RWPE1 (cell line): ENCODE results near the gene EML2.

ENCODE experiments used
- CTCF ChIA-PET: fragments of 350-600 bp; sonication (Branson Sonifier 250); formaldehyde crosslinking; extraction: SDS; loops from one replicate; lab custom pipeline; 2021; lab: Yijun Ruan, JAX
- POLR2A ChIA-PET: fragments of 400-600 bp; formaldehyde crosslinking; extraction: SDS; loops from one replicate; lab custom pipeline; 2020; ENCODE audit warnings: antibody characterized with exemption; ENCODE audit not compliant: low non-redundant PET; lab: Yijun Ruan, JAX
- DNase-seq: peaks from one replicate; pipeline ENCODE4 v3.0.0; 2012; ENCODE audit warnings: low spot score
- H3K27ac ChIP-seq: fragments of 450-650 bp; 2 replicates; pipeline ENCODE4 v1.5.1; 2017
- TF ChIP-seq, protein P1 (sequence below): fragments of 450-650 bp; conservative IDR thresholded peaks from 2 replicates; pipeline ENCODE4 v1.5.1; 2017; ENCODE audit warnings: low read depth, mild to moderate bottlenecking

EML2 gene

DNA sequence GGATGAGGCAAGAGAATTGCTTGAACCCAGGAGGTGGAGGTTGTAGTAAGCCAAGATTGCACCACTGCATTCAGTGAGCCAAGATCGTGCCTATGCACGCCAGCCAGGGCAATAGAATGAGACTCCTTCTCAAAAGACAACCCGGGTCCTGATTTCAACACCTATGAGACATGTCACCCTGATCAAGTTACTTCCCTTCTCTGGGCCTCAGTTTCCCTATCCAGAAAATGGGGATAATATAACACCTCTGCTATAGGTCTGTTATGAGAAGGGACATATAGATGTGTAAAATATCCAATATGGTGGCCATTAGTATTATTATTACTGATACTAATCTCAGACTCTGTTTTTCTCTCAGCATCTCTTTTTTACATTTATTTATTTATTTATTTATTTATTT lies 15.9 kb upstream of the EML2 start:
- DNase-seq: no peak
- CTCF ChIA-PET: interaction anchor here (0.7 kb wide), 1 partner anchor 45 kb away, joined by 3 read pairs; no protein-coding TSS in a partner anchor
- POLR2A ChIA-PET: no interaction called here
- TF ChIP-seq, protein P1, sequence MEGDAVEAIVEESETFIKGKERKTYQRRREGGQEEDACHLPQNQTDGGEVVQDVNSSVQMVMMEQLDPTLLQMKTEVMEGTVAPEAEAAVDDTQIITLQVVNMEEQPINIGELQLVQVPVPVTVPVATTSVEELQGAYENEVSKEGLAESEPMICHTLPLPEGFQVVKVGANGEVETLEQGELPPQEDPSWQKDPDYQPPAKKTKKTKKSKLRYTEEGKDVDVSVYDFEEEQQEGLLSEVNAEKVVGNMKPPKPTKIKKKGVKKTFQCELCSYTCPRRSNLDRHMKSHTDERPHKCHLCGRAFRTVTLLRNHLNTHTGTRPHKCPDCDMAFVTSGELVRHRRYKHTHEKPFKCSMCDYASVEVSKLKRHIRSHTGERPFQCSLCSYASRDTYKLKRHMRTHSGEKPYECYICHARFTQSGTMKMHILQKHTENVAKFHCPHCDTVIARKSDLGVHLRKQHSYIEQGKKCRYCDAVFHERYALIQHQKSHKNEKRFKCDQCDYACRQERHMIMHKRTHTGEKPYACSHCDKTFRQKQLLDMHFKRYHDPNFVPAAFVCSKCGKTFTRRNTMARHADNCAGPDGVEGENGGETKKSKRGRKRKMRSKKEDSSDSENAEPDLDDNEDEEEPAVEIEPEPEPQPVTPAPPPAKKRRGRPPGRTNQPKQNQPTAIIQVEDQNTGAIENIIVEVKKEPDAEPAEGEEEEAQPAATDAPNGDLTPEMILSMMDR: no peak
- H3K27ac ChIP-seq: no peak overlapping the region

GRCh38 chr19:45653634-45654033 lies 14.4 kb upstream of the EML2 start:
- CTCF ChIA-PET: interaction anchor here (0.8 to 1.5 kb wide), 2 partner anchors 11 to 20 kb away, joined by 3 to 4 read pairs; no protein-coding TSS in a partner anchor
- POLR2A ChIA-PET: no interaction called here
- H3K27ac ChIP-seq: no peak overlapping the region
- TF ChIP-seq, protein P1: no peak
- no peak for DNase-seq

DNA sequence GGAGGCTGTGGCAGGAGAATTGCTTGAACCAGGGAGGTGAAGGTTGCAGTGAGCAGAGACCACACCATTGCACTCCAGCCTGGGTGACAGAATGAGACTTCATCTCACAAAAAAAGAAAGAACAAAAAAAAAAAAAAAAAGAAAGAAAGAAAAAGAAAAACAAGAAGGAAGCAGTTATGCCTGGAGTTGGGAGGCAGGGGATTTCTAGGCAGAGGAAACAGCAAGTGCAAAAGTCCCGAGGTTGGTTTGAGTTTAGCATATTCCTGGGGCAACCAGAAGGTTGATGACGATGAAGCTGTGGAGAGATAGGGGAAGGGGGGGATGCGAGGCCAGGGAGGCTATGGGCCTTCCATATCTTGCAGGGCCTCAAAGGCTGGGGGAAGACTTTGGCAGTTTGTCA lies 11.5 kb upstream of the EML2 start:
- no peak for DNase-seq
- TF ChIP-seq, protein P1: no peak
- CTCF ChIA-PET: interaction anchor here (0.6 kb wide), 2 partner anchors 9 to 134 kb away, joined by 5 read pairs; no protein-coding TSS in a partner anchor
- POLR2A ChIA-PET: no interaction called here
- H3K27ac ChIP-seq: no peak overlapping the region

DNA sequence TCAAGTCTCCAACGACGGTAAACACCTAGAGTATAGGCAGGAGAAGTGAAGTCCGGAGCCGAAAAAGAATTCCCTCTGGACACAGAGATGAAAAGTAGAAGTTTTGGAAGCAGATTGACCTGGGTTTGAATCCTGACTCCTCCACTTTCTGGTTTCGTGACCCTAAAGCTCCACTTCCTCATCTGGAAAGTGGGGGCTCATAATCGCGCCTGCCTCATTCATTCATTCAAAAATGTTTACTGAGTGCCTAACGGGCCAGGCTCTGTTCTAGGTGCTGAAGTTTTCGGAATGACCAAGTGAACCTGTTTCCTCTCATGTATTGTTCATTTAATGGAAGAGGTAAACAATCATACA lies 7.1 kb upstream of the EML2 start:
- TF ChIP-seq, protein P1: no peak
- peak overlapping the region; percentile 66 for H3K27ac ChIP-seq
- DNase-seq: no peak
- POLR2A ChIA-PET: no interaction called here
- CTCF ChIA-PET: interaction anchor here (0.7 kb wide), 1 partner anchor 28 kb away, joined by 3 read pairs; no protein-coding TSS in a partner anchor

DNA sequence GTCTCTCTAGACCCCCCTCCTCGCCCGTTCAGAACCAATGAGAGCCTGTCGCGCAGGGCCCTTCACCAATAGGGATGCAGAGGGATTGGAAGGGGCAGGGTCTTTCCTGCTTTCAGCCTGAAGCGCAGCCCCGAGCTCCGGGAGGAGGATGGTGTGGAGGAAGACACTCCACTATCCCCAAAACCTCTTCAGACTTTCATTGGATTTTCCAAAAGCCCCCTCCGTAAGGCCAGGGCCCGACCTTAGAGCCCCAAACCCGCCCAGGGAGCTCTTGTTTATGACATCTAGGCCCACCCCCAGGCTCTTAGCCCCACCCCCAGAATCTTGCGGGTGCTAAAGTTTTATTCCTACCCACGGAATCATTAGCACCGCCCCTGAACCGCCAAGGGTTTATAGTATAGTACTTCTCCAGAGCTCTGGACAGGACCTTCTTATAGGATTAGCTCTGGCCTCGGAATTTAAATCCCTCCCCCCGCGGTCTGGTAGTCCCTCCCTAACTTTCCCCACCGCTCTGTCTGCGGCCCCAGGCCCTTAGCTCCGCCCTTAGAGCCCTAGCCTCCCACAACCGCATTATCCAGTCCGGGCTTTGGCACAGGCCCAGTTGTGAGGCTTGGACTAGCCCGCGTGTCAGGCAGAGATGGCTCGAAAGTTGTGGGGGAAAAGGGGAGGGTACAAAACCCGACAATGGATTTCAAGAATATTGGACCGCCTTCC lies 6.6 kb upstream of the EML2 start:
- TF ChIP-seq, protein P1: no peak
- CTCF ChIA-PET: interaction anchor here (0.7 kb wide), 1 partner anchor 28 kb away, joined by 3 read pairs; no protein-coding TSS in a partner anchor
- H3K27ac ChIP-seq: peak overlapping the region; percentile 66
- DNase-seq: peak; percentile 66
- POLR2A ChIA-PET: no interaction called here

- CTCF ChIA-PET: no interaction called here
- TF ChIP-seq, protein P1: no peak
- no peak for DNase-seq
- H3K27ac ChIP-seq: peak overlapping the region; percentile 66
- POLR2A ChIA-PET: no interaction called here
Observed at GRCh38 chr19:45645068-45645630, 6.0 kb upstream of the EML2 start.
